HCT116 (cell line): ENCODE results near the gene HES5. TPM values are rescaled to one million over a fixed set of nuclear protein-coding genes. Genes with fewer than 3 reads are reported as not detected.

Source experiments
- ATAC-seq: fragments of 200-7000 bp; cut with Tn5 transposase; 2 replicates; pipeline ENCODE4 v1.9.1; 2020; ENCODE audit warnings: mild to moderate bottlenecking, moderate library complexity
- BruUV-seq: library from RNA; stranded (reverse); fragments of 400-500 nt; replicated peaks from 2 replicates; lab custom pipeline; 2021; lab: Mats Ljungman, UMichigan
- CTCF ChIA-PET: fragments of 300-600 bp; sonication (Branson Sonifier 250); formaldehyde crosslinking; loops from one replicate; lab custom pipeline; 2021; ENCODE audit warnings: antibody characterized with exemption; lab: Charles Lee
- POLR2A ChIA-PET: fragments of 300-600, 350-600 bp; sonication (Branson Sonifier 250); formaldehyde crosslinking; loops from one replicate; lab custom pipeline; 2021; ENCODE audit warnings: antibody characterized with exemption; lab: Charles Lee
- RAD21 ChIA-PET, 2 experiments: fragments of 300-600 bp; sonication (Branson Sonifier 250); formaldehyde crosslinking; loops; one replicate each; lab custom pipeline; 2023; ENCODE audit warnings: low total read pairs in 2 of 2; ENCODE audit not compliant: uncharacterized antibody in 2 of 2, unreplicated experiment in 2 of 2, low non-redundant PET in 1 of 2; lab: Charles Lee
- DNase-seq: peaks from one replicate; pipeline ENCODE4 v3.0.0-alpha.2; 2010; ENCODE audit warnings: low read depth, low spot score
- H2AFZ ChIP-seq: fragments of 200-600 bp; shearing (Covaris generic), sonication (generic); 2 replicates; pipeline ENCODE4 v1.6.1; 2017; ENCODE audit warnings: low read depth, mixed run types, mixed read lengths, antibody characterized with exemption, low read length; ENCODE audit not compliant: poor library complexity, severe bottlenecking
- H3K27ac ChIP-seq: 2 replicates; pipeline ENCODE4 v1.5.1; 2012; ENCODE audit warnings: low read depth, low read length
- H3K27me3 ChIP-seq: fragments of 200-600 bp; sonication (generic); 2 replicates; pipeline ENCODE4 v1.6.1; 2016; ENCODE audit warnings: mixed run types, low read length, mixed read lengths; ENCODE audit not compliant: insufficient read depth
- H3K36me3 ChIP-seq, 2 experiments: fragments of 200-500 bp in 1 of 2; fragments of 200-600 bp in 1 of 2; sonication (Bioruptor generic) in 1 of 2; sonication (generic) in 1 of 2; 2 replicates each; pipeline versions ENCODE4 v1.5.1 to v1.6.1; 2014 to 2016; ENCODE audit warnings: low read length in 2 of 2, inconsistent platforms in 1 of 2, mixed read lengths in 1 of 2, mixed run types in 1 of 2; ENCODE audit not compliant: insufficient read depth in 2 of 2, control insufficient read depth in 1 of 2
- H3K4me1 ChIP-seq, 2 experiments: fragments of 200-600 bp in 1 of 2; sonication (generic) in 1 of 2; 2 replicates each; pipeline versions ENCODE4 v1.5.1 to v1.6.1; 2012 to 2017; ENCODE audit warnings: low read length in 2 of 2, inconsistent platforms in 1 of 2, mild to moderate bottlenecking in 1 of 2, mixed read lengths in 1 of 2, mixed run types in 1 of 2, moderate library complexity in 1 of 2; ENCODE audit not compliant: insufficient read depth in 2 of 2, control insufficient read depth in 1 of 2
- H3K4me2 ChIP-seq: fragments of 200-600 bp; sonication (generic); 2 replicates; pipeline ENCODE4 v1.6.1; 2017; ENCODE audit warnings: mixed run types, low read length, mixed read lengths
- H3K4me3 ChIP-seq, 2 experiments: fragments of 200-600 bp in 1 of 2; sonication (generic) in 1 of 2; replicated peaks in 1 of 2; 2 replicates each; pipeline ENCODE4 v1.5.1; 2011 to 2016; ENCODE audit warnings: low read length in 2 of 2, control low read depth in 1 of 2, low read depth in 1 of 2, mild to moderate bottlenecking in 1 of 2, mixed read lengths in 1 of 2, mixed run types in 1 of 2
- H3K79me2 ChIP-seq: fragments of 200-600 bp; sonication (generic); 2 replicates; pipeline ENCODE4 v1.6.1; 2017; ENCODE audit warnings: mild to moderate bottlenecking, mixed run types, low read length, moderate library complexity, mixed read lengths; ENCODE audit not compliant: insufficient read depth
- H3K9ac ChIP-seq: fragments of 200-600 bp; sonication (generic); 2 replicates; pipeline ENCODE4 v1.6.1; 2016; ENCODE audit warnings: low read length, mixed read lengths
- H3K9me2 ChIP-seq: fragments of 200-600 bp; sonication (generic), shearing (Covaris generic); 2 replicates; pipeline ENCODE4 v1.6.1; 2017; ENCODE audit warnings: mixed run types, mild to moderate bottlenecking, moderate library complexity; ENCODE audit not compliant: insufficient read depth
- H3K9me3 ChIP-seq, 2 experiments: fragments of 200-500 bp in 1 of 2; fragments of 200-600 bp in 1 of 2; sonication (Bioruptor generic) in 1 of 2; sonication (generic) in 1 of 2; 2 replicates each; pipeline ENCODE4 v1.6.1; 2014 to 2017; ENCODE audit warnings: low read length in 2 of 2, mixed read lengths in 2 of 2, inconsistent platforms in 1 of 2, low read depth in 1 of 2, mild to moderate bottlenecking in 1 of 2, mixed run types in 1 of 2, moderate library complexity in 1 of 2; ENCODE audit not compliant: control insufficient read depth in 1 of 2, insufficient read depth in 1 of 2
- H4K20me1 ChIP-seq: fragments of 200-600 bp; sonication (generic), shearing (Covaris generic); 2 replicates; pipeline ENCODE4 v1.6.1; 2017; ENCODE audit warnings: mixed run types, mild to moderate bottlenecking, moderate library complexity; ENCODE audit not compliant: insufficient read depth
- ATF3 ChIP-seq: IDR thresholded peaks from 2 replicates; pipeline ENCODE4 v1.6.1; 2012
- CBX3 ChIP-seq: IDR thresholded peaks from 2 replicates; pipeline ENCODE4 v1.6.1; 2012; ENCODE audit warnings: low read depth
- CEBPB ChIP-seq: IDR thresholded peaks from 2 replicates; pipeline ENCODE4 v1.6.1; 2012; ENCODE audit warnings: low read depth
- EGR1 ChIP-seq: IDR thresholded peaks from 2 replicates; pipeline ENCODE4 v1.6.1; 2012; ENCODE audit warnings: low read depth
- ELF1 ChIP-seq: IDR thresholded peaks from 2 replicates; pipeline ENCODE4 v1.6.1; 2012; ENCODE audit warnings: low read depth, borderline replicate concordance
- EZH2 ChIP-seq: fragments of 200-600 bp; sonication (generic); IDR thresholded peaks from 2 replicates; pipeline ENCODE4 v1.6.1; 2017; ENCODE audit warnings: antibody characterized with exemption, mixed run types
- FOSL1 ChIP-seq: IDR thresholded peaks from 2 replicates; pipeline ENCODE4 v1.6.1; 2012; ENCODE audit warnings: low read depth
- JUND ChIP-seq: IDR thresholded peaks from 2 replicates; pipeline ENCODE4 v1.6.1; 2012
- MAX ChIP-seq: IDR thresholded peaks from 2 replicates; pipeline ENCODE4 v1.6.1; 2012
- POLR2A ChIP-seq: IDR thresholded peaks from 2 replicates; pipeline ENCODE4 v1.7.0; 2011; ENCODE audit warnings: borderline replicate concordance; ENCODE audit not compliant: insufficient read depth, insufficient read length; ENCODE audit errors: extremely low read depth
- POLR2AphosphoS5 ChIP-seq: IDR thresholded peaks from 2 replicates; pipeline ENCODE4 v1.6.1; 2011; ENCODE audit warnings: mild to moderate bottlenecking, low read depth, low read length, moderate library complexity
- RAD21 ChIP-seq: IDR thresholded peaks from 2 replicates; pipeline ENCODE4 v1.6.1; 2012; ENCODE audit warnings: low read depth, mild to moderate bottlenecking
- SIN3A ChIP-seq: IDR thresholded peaks from 2 replicates; pipeline ENCODE4 v1.6.1; 2012; ENCODE audit warnings: low read depth
- SP1 ChIP-seq: IDR thresholded peaks from 2 replicates; pipeline ENCODE4 v1.6.1; 2012; ENCODE audit warnings: low read depth
- SRF ChIP-seq: IDR thresholded peaks from 2 replicates; pipeline ENCODE4 v1.6.1; 2012; ENCODE audit warnings: low read depth
- TCF7L2 ChIP-seq: IDR thresholded peaks from 2 replicates; pipeline ENCODE4 v1.7.0; 2011; ENCODE audit warnings: borderline replicate concordance, inconsistent platforms; ENCODE audit not compliant: insufficient read depth, insufficient read length; ENCODE audit errors: extremely low read depth
- ZFX ChIP-seq: fragments of 450-650 bp; IDR thresholded peaks from 2 replicates; pipeline ENCODE4 v1.6.1; 2017
- intact Hi-C: fragments of 100-400 bp; cut with micrococcal nuclease; formaldehyde crosslinking; loops from 2 replicates; pipeline ENCODE4 v1.10.0; 2022
- total RNA-seq: library from RNA; stranded (reverse); gene quantifications from one replicate; pipeline ENCODE4 v1.2.1, GENCODE V29; 2021; ENCODE audit not compliant: unreplicated experiment
- TF ChIP-seq, protein P1 (sequence below): IDR thresholded peaks from 2 replicates; pipeline ENCODE4 v1.6.1; 2011; ENCODE audit warnings: mild to moderate bottlenecking, low read length, moderate library complexity; ENCODE audit not compliant: insufficient replicate concordance; ENCODE audit errors: extremely low read depth
- TF ChIP-seq, protein P2 (sequence below), 3 experiments: fragments of 200-600 bp in 1 of 3; sonication (generic) in 1 of 3; IDR thresholded peaks in 2 of 3; conservative IDR thresholded peaks in 1 of 3; 2 replicates each; pipeline ENCODE4 v1.5.1; 2012 to 2017; ENCODE audit warnings: low read depth in 2 of 3, low read length in 2 of 3, antibody characterized with exemption in 1 of 3, borderline replicate concordance in 1 of 3, control low read depth in 1 of 3, mild to moderate bottlenecking in 1 of 3, mixed read lengths in 1 of 3, mixed run types in 1 of 3, moderate library complexity in 1 of 3; ENCODE audit not compliant: insufficient read depth in 1 of 3
- TF ChIP-seq, protein P3 (sequence below): IDR thresholded peaks from 2 replicates; pipeline ENCODE4 v1.6.1; 2012; ENCODE audit warnings: low read depth

The HES5 gene
- total RNA-seq, 1 experiment from 2014 or later: not detected

DNA sequence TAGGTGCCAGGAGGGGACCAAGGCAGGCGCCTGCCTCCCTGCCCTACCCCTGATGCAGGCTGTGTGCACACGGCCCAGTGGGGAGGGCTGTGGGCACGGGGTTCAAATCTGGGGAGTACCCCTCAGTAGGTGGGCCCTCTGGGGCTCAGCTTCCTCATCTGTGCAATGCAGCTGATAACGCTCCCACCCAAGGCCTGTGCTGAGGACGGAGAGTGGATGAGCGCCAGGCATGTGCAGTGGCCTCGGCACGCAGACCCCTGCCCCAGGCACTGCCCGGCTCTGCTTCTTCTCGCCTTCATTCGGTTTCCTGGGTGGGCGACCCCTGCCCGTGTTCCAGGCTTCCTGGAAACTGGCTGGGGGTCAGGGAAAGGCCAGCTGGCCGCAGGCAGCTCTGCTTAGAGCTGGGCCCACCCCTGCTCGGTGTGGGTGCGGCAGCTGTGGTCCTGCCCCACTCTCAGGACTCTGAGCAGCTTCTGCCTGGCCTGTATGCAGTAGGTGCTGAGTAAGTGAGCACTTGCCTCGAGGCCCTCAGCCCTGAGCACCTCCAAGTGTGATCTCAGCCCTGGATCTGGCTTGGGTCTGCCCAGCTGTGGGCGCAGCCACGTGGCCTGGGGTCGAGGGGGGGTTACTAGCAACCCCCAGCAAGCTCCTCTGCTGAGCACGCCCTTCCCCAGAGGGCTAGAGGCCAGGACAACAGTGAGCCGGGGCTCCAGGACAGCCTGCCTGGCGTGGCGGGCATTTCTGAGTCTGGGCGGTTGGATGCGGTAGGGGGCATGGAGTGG is 14.2 kb upstream of the HES5 start:
- no TSS peak for BruUV-seq
- Histone ChIP-seq H3K9me3 (no peaks in the 10 kb centered on the region), H3K4me3 (no peak overlapping the region), H4K20me1 (no peaks in the 10 kb centered on the region), H3K79me2 (no peaks in the 10 kb centered on the region), H3K36me3 (no peaks in the 10 kb centered on the region), H2AFZ (no peak overlapping the region), H3K27me3 (no peaks in the 10 kb centered on the region), H3K27ac (no peak overlapping the region; the same call in 1 of the 2 replicates), H3K4me1 (peaks cover 23 to 50% of the 10 kb centered on the region in 2 experiments), H3K9me2 (no peaks in the 10 kb centered on the region), H3K9ac (no peak overlapping the region), H3K4me2 (no peak overlapping the region)
- intact Hi-C loops: no loop called here
- DNase-seq (no peak), ATAC-seq (no peak)
- TF ChIP-seq ELF1: no peak
- no peak for TF ChIP-seq SRF
- TF ChIP-seq CEBPB: no peak
- no peak for TF ChIP-seq MAX
- no peak for TF ChIP-seq EZH2
- TF ChIP-seq, protein P1, sequence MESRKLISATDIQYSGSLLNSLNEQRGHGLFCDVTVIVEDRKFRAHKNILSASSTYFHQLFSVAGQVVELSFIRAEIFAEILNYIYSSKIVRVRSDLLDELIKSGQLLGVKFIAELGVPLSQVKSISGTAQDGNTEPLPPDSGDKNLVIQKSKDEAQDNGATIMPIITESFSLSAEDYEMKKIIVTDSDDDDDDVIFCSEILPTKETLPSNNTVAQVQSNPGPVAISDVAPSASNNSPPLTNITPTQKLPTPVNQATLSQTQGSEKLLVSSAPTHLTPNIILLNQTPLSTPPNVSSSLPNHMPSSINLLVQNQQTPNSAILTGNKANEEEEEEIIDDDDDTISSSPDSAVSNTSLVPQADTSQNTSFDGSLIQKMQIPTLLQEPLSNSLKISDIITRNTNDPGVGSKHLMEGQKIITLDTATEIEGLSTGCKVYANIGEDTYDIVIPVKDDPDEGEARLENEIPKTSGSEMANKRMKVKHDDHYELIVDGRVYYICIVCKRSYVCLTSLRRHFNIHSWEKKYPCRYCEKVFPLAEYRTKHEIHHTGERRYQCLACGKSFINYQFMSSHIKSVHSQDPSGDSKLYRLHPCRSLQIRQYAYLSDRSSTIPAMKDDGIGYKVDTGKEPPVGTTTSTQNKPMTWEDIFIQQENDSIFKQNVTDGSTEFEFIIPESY: no peak
- no peak for TF ChIP-seq RAD21
- TF ChIP-seq, protein P2, sequence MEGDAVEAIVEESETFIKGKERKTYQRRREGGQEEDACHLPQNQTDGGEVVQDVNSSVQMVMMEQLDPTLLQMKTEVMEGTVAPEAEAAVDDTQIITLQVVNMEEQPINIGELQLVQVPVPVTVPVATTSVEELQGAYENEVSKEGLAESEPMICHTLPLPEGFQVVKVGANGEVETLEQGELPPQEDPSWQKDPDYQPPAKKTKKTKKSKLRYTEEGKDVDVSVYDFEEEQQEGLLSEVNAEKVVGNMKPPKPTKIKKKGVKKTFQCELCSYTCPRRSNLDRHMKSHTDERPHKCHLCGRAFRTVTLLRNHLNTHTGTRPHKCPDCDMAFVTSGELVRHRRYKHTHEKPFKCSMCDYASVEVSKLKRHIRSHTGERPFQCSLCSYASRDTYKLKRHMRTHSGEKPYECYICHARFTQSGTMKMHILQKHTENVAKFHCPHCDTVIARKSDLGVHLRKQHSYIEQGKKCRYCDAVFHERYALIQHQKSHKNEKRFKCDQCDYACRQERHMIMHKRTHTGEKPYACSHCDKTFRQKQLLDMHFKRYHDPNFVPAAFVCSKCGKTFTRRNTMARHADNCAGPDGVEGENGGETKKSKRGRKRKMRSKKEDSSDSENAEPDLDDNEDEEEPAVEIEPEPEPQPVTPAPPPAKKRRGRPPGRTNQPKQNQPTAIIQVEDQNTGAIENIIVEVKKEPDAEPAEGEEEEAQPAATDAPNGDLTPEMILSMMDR (IDR thresholded peaks at IDR 0.05 in 2 of 3, conservative IDR thresholded peaks at IDR 0.05 in 1 of 3; ENCODE audit: borderline replicate concordance in 1 of 3, insufficient read depth in 1 of 3, low read depth in 2 of 3, low read length in 2 of 3): no peak
- no peak for TF ChIP-seq ZFX
- TF ChIP-seq JUND: no peak
- TF ChIP-seq SIN3A: no peak
- no peak for TF ChIP-seq ATF3
- TF ChIP-seq, protein P3, sequence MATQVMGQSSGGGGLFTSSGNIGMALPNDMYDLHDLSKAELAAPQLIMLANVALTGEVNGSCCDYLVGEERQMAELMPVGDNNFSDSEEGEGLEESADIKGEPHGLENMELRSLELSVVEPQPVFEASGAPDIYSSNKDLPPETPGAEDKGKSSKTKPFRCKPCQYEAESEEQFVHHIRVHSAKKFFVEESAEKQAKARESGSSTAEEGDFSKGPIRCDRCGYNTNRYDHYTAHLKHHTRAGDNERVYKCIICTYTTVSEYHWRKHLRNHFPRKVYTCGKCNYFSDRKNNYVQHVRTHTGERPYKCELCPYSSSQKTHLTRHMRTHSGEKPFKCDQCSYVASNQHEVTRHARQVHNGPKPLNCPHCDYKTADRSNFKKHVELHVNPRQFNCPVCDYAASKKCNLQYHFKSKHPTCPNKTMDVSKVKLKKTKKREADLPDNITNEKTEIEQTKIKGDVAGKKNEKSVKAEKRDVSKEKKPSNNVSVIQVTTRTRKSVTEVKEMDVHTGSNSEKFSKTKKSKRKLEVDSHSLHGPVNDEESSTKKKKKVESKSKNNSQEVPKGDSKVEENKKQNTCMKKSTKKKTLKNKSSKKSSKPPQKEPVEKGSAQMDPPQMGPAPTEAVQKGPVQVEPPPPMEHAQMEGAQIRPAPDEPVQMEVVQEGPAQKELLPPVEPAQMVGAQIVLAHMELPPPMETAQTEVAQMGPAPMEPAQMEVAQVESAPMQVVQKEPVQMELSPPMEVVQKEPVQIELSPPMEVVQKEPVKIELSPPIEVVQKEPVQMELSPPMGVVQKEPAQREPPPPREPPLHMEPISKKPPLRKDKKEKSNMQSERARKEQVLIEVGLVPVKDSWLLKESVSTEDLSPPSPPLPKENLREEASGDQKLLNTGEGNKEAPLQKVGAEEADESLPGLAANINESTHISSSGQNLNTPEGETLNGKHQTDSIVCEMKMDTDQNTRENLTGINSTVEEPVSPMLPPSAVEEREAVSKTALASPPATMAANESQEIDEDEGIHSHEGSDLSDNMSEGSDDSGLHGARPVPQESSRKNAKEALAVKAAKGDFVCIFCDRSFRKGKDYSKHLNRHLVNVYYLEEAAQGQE: no peak
- no peak for TF ChIP-seq SP1
- no peak for TF ChIP-seq CBX3
- no peak for TF ChIP-seq FOSL1
- no peak for TF ChIP-seq POLR2A
- TF ChIP-seq POLR2AphosphoS5: no peak
- no peak for TF ChIP-seq TCF7L2
- TF ChIP-seq EGR1: no peak
- CTCF ChIA-PET: no interaction called here
- RAD21 ChIA-PET: no interaction called here
- POLR2A ChIA-PET: no interaction called here
